Mesenchymal stem cell (in vitro differentiated cells and primary cell): ENCODE measurements around the gene CYB5R3.

ENCODE experiments used
- DNase-seq: peaks from one replicate; pipeline ENCODE4 v3.0.0-alpha.2; 2013
- H2AFZ ChIP-seq: one replicate; pipeline ENCODE4 v1.6.1; 2013; ENCODE audit warnings: low read depth, mild to moderate bottlenecking, control low read depth, inconsistent platforms, low read length, moderate library complexity
- H2AK5ac ChIP-seq: 2 replicates; pipeline ENCODE4 v1.6.1; 2013; ENCODE audit warnings: low read length, moderate library complexity, mild to moderate bottlenecking, inconsistent platforms; ENCODE audit not compliant: severe bottlenecking
- H2BK120ac ChIP-seq: one replicate; pipeline ENCODE4 v1.6.1; 2013; ENCODE audit warnings: low read depth, mild to moderate bottlenecking, inconsistent platforms, low read length, moderate library complexity
- H2BK12ac ChIP-seq, 2 experiments: one replicate each; pipeline ENCODE4 v1.6.1; 2013; ENCODE audit warnings: inconsistent platforms in 2 of 2, low read length in 2 of 2, mild to moderate bottlenecking in 2 of 2, moderate library complexity in 2 of 2, control low read depth in 1 of 2
- H2BK15ac ChIP-seq: one replicate; pipeline ENCODE4 v1.6.1; 2013; ENCODE audit warnings: mild to moderate bottlenecking, low read depth, inconsistent platforms; ENCODE audit not compliant: poor library complexity, severe bottlenecking
- H2BK5ac ChIP-seq: 2 replicates; pipeline ENCODE4 v1.6.1; 2013; ENCODE audit warnings: low read depth, mild to moderate bottlenecking, low read length, control low read depth, inconsistent platforms; ENCODE audit not compliant: poor library complexity, severe bottlenecking
- H3K14ac ChIP-seq, 2 experiments: one replicate each; pipeline ENCODE4 v1.6.1; 2013; ENCODE audit warnings: inconsistent platforms in 2 of 2, low read length in 2 of 2, control low read depth in 1 of 2, mild to moderate bottlenecking in 1 of 2, moderate library complexity in 1 of 2
- H3K18ac ChIP-seq, 2 experiments: one replicate each; pipeline ENCODE4 v1.6.1; 2013; ENCODE audit warnings: inconsistent platforms in 2 of 2, low read length in 2 of 2, control low read depth in 1 of 2, low read depth in 1 of 2, mild to moderate bottlenecking in 1 of 2
- H3K23ac ChIP-seq, 2 experiments: one replicate each; pipeline ENCODE4 v1.6.1; 2013; ENCODE audit warnings: inconsistent platforms in 2 of 2, low read length in 2 of 2, mild to moderate bottlenecking in 2 of 2, moderate library complexity in 2 of 2, control low read depth in 1 of 2
- H3K27ac ChIP-seq: 2 replicates; pipeline ENCODE4 v1.5.1; 2013; ENCODE audit warnings: mild to moderate bottlenecking, moderate library complexity, low read length, control low read depth, inconsistent platforms; ENCODE audit not compliant: poor library complexity, severe bottlenecking
- H3K27me3 ChIP-seq, 2 experiments: 2 replicates each; pipeline versions ENCODE4 v1.6.1 to v1.7.0; 2013; ENCODE audit warnings: low read length in 2 of 2, mild to moderate bottlenecking in 2 of 2, moderate library complexity in 2 of 2, control low read depth in 1 of 2, inconsistent platforms in 1 of 2; ENCODE audit not compliant: control insufficient read depth in 1 of 2, insufficient read depth in 1 of 2
- H3K36me3 ChIP-seq, 2 experiments: 2 replicates each; pipeline versions ENCODE4 v1.6.1 to v1.7.0; 2013; ENCODE audit warnings: low read length in 2 of 2, control low read depth in 1 of 2, inconsistent platforms in 1 of 2, low read depth in 1 of 2, mild to moderate bottlenecking in 1 of 2; ENCODE audit not compliant: insufficient read depth in 2 of 2, control insufficient read depth in 1 of 2
- H3K4ac ChIP-seq, 2 experiments: one replicate each; pipeline ENCODE4 v1.6.1; 2013; ENCODE audit warnings: inconsistent platforms in 2 of 2, low read length in 2 of 2, mild to moderate bottlenecking in 2 of 2, moderate library complexity in 2 of 2, control low read depth in 1 of 2, low read depth in 1 of 2
- H3K4me1 ChIP-seq: 2 replicates; pipeline ENCODE4 v1.6.1; 2013; ENCODE audit warnings: low read depth, low read length, control low read depth; ENCODE audit not compliant: control insufficient read depth, insufficient read depth
- H3K4me2 ChIP-seq: 2 replicates; pipeline ENCODE4 v1.6.1; 2013; ENCODE audit warnings: low read length, mild to moderate bottlenecking, inconsistent platforms; ENCODE audit not compliant: poor library complexity, severe bottlenecking
- H3K4me3 ChIP-seq, 2 experiments: 2 replicates each; pipeline versions ENCODE4 v1.5.1 to v1.7.0; 2013; ENCODE audit warnings: low read length in 2 of 2, mild to moderate bottlenecking in 2 of 2, control low read depth in 1 of 2, low read depth in 1 of 2; ENCODE audit not compliant: insufficient read depth in 1 of 2
- H3K79me1 ChIP-seq: replicated peaks from 2 replicates; pipeline ENCODE4 v1.6.1; 2013; ENCODE audit warnings: mild to moderate bottlenecking, control low read depth, low read length, inconsistent platforms; ENCODE audit not compliant: poor library complexity, severe bottlenecking
- H3K9ac ChIP-seq: 2 replicates; pipeline ENCODE4 v1.7.0; 2013; ENCODE audit warnings: mild to moderate bottlenecking, low read length, moderate library complexity
- H3K9me3 ChIP-seq: 2 replicates; pipeline ENCODE4 v1.7.0; 2013; ENCODE audit warnings: mild to moderate bottlenecking, low read length; ENCODE audit not compliant: control insufficient read depth
- H4K8ac ChIP-seq: one replicate; pipeline ENCODE4 v1.6.1; 2013; ENCODE audit warnings: inconsistent platforms, mild to moderate bottlenecking, low read length, moderate library complexity
- H4K91ac ChIP-seq: one replicate; pipeline ENCODE4 v1.6.1; 2013; ENCODE audit warnings: mild to moderate bottlenecking, low read length, inconsistent platforms
- WGBS: methylation state at CpG from one replicate; pipeline ENCODE4 v1.1.7; 2013; ENCODE audit warnings: mixed read lengths; 5-methylcytosine and 5-hydroxymethylcytosine counted together

Gene CYB5R3

DNA sequence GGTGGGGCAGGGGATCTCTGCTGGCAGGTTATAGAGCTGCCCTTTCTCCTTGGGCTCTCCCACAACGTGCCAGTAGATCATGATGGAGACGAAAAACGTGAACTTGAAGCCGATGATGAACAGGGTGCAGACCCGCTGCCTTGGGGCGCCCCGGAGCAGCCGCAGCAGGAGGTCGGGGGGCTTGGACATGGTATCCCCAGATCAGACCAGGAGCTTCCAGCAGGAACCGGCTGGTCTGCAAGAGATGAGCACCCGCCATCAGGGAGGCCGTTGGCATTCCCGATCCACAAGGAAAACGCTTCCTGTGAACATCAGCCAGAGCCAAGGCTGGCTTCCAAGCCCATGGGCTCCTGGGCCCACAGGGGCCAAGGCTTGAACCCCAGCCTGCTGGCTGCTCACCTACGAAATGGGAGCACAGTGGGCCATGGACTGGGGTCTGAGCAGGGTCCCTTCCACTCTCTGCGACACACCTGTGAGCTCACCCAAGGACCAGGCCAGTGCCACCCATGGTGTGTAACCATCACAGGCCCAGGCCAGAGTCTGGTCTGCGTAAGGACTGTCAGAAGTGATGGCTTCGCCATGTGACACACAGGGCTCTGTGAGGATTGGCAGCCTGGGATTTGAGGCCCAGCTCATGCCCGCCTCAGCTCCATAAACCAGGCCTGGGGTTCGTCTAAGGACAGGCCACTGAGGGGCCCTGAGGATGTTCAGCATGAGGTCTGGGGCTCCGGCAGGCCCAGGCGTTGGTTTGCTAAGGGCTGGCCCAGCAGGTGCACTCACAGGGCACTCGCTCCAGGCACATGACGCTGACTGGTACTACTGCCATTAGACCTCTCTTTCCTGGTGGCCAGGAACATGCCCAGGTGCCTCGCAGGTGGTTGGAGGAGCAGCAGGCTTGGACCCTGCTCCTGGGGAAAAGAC, 44.8 kb upstream of the CYB5R3 start:
- Histone ChIP-seq H3K18ac (no peak overlapping the region), H3K4me1 (peaks cover 27% of the 10 kb centered on the region), H2BK5ac (no peak overlapping the region), H3K79me1 (peaks cover 22% of the 10 kb centered on the region), H2AFZ (no peak overlapping the region), H3K4me2 (no peak overlapping the region), H4K91ac (no peak overlapping the region), H3K36me3 (peaks cover 42 to 50% of the 10 kb centered on the region in 2 experiments), H3K27me3 (no peaks in the 10 kb centered on the region), H3K4ac (no peak overlapping the region), H3K4me3 (no peak overlapping the region), H3K9me3 (no peaks in the 10 kb centered on the region), H4K8ac (no peak overlapping the region), H3K23ac (no peak overlapping the region), H2BK12ac (no peak overlapping the region), H2BK15ac (no peak overlapping the region), H3K14ac (no peak overlapping the region), H2BK120ac (no peak overlapping the region), H3K27ac (no peak overlapping the region), H3K9ac (no peak overlapping the region), H2AK5ac (no peak overlapping the region)
- no peak for DNase-seq
- 93% methylated on average over 25 of the region's 25 CpGs for WGBS

DNA sequence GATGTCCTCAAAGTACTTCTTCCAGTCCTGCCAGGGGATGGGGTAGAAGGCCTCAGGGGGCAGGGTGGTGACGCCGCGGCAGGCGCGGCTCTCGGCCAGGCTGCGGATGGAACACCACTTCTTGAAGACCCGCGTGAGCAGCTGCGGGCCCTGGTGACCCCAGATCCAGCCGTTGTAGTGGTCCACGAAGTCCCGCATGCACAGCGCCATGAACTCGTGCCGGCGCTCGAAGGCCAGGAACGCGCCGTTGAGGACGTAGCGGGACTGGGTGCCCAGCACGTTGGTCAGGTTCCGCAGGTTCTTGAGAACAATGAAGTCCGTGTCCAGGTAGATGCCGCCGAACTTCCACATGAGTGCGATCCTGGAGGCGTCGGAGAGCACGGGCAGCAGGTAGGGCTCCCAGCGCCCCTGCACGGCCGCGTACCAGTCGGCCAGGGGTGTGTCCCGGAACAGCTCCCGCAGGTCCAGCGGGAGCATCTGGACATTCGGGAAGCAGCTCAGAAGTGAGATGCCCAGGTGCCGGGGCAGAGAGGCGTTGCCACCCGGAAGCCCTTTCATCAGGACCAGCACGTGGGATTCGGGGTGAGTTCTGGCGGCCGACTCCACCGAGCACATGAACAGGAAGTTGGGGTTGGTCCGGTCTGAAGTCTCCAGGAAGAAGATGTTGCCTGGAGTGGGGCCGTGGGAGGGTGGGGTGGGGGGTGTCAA, 44.0 kb upstream of the CYB5R3 start:
- Histone ChIP-seq H3K27ac (no peak overlapping the region), H3K9ac (no peak overlapping the region), H2BK5ac (no peak overlapping the region), H3K18ac (no peak overlapping the region), H2AFZ (no peak overlapping the region), H3K14ac (no peak overlapping the region), H2BK12ac (peak overlapping the region in 1 of 2 experiments; percentile 12), H3K4me2 (no peak overlapping the region), H3K4ac (no peak overlapping the region), H4K91ac (peak overlapping the region; percentile 65), H3K4me1 (peaks cover 27% of the 10 kb centered on the region), H3K4me3 (no peak overlapping the region), H3K23ac (no peak overlapping the region), H2BK15ac (no peak overlapping the region), H3K79me1 (peaks cover 20% of the 10 kb centered on the region), H2AK5ac (no peak overlapping the region), H2BK120ac (no peak overlapping the region), H3K9me3 (no peaks in the 10 kb centered on the region), H3K36me3 (peaks cover 42 to 53% of the 10 kb centered on the region in 2 experiments), H3K27me3 (no peaks in the 10 kb centered on the region), H4K8ac (no peak overlapping the region)
- no peak for DNase-seq
- WGBS, result 96% methylated on average over 51 of the region's 51 CpGs

DNA sequence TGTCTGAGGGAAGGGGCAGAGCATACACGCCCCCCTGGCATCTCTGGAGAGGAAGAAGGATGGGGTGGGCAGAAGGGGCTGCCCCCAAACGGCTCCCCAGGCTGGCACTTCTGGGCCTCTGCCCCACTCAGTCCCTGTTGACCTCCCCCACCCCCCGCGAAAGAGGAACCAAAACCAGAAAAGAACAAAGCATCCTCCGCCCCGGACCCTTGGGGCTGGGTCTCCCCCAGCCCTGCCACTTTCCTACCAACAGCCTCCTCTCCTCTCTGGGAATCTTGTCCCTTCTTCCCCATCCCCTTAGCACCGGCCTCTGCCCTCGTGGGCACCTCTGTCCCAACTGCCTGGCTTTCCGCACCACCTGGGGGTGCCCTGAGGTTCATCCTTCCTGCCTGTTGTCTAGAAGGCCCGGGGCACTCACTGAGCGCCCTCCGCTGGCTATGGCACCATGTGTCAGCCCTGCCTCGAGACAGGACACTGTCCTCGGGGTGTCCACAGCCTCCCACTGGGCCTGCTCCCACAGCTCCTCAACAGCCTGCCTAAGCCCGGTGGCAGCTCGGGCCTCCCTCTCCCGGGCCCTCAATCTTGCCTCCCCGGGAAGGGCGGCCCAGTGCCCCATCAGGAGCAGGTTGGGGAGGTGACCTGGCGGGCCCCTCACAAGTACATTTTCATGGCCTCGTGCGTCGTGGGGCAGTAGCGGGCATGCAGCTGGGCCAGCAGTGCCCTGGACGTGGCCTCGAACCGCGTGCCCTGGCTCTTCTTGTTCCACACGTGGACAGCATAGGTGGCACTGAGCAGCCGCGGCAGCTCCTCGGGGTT, 43.3 kb upstream of the CYB5R3 start:
- H2BK15ac ChIP-seq, result no peak overlapping the region
- DNase-seq, result no peak
- peaks cover 19% of the 10 kb centered on the region for H3K79me1 ChIP-seq
- peak overlapping the region in 1 of 2 experiments; percentile 22 for H2BK12ac ChIP-seq
- H3K23ac ChIP-seq, result no peak overlapping the region
- H4K8ac ChIP-seq, result no peak overlapping the region
- H3K4me3 ChIP-seq, result no peak overlapping the region
- no peak overlapping the region for H3K4ac ChIP-seq
- no peak overlapping the region for H3K27ac ChIP-seq
- H3K9ac ChIP-seq, result no peak overlapping the region
- WGBS, result 87% methylated on average over 32 of the region's 32 CpGs
- H2BK120ac ChIP-seq, result no peak overlapping the region
- no peak overlapping the region for H2AFZ ChIP-seq
- H3K9me3 ChIP-seq, result no peaks in the 10 kb centered on the region
- no peak overlapping the region for H2BK5ac ChIP-seq
- peaks cover 29% of the 10 kb centered on the region for H3K4me1 ChIP-seq
- peak overlapping the region; percentile 65 for H4K91ac ChIP-seq
- no peak overlapping the region for H2AK5ac ChIP-seq
- H3K4me2 ChIP-seq, result no peak overlapping the region
- no peak overlapping the region for H3K18ac ChIP-seq
- no peaks in the 10 kb centered on the region for H3K27me3 ChIP-seq
- H3K36me3 ChIP-seq, result peaks cover 42 to 58% of the 10 kb centered on the region in 2 experiments
- no peak overlapping the region for H3K14ac ChIP-seq
